Thoracic aorta (tissue), 2 donors: ENCODE measurements around the gene CEP131. TPM values are rescaled to one million over a fixed set of nuclear protein-coding genes. Genes with fewer than 3 reads are reported as not detected.

ENCODE experiments used
- ATAC-seq: fragments of 150-250 bp; one replicate; pipeline ENCODE4 v1.8.0; 2017; ENCODE audit warnings: low read depth; ENCODE audit not compliant: insufficient number of reproducible peaks, low FRiP score
- DNase-seq: peaks from one replicate; pipeline ENCODE4 v3.0.0-alpha.2; 2020; ENCODE audit warnings: low spot score
- H3K27ac ChIP-seq, 2 donors: fragments of 200-600 bp; sonication (generic); 1 replicate in 1 of 2; 2 replicates in 1 of 2; pipeline ENCODE4 v1.5.1; 2016; ENCODE audit warnings: mild to moderate bottlenecking in 2 of 2, moderate library complexity in 2 of 2
- H3K27me3 ChIP-seq: fragments of 200-600 bp; sonication (generic); replicated peaks from 2 replicates; pipeline ENCODE4 v1.6.0; 2016; ENCODE audit warnings: mild to moderate bottlenecking; ENCODE audit not compliant: insufficient read depth
- H3K36me3 ChIP-seq: fragments of 200-600 bp; sonication (generic); one replicate; pipeline ENCODE4 v1.5.1; 2016
- H3K4me1 ChIP-seq, 2 donors: fragments of 200-600 bp; sonication (generic); 1 replicate in 1 of 2; 2 replicates in 1 of 2; pipeline versions ENCODE4 v1.5.1 to v1.6.0; 2016; ENCODE audit warnings: low read depth in 2 of 2, mild to moderate bottlenecking in 1 of 2; ENCODE audit not compliant: control insufficient read depth in 1 of 2
- H3K4me3 ChIP-seq: fragments of 200-600 bp; sonication (generic); 2 replicates; pipeline ENCODE4 v1.5.1; 2016; ENCODE audit warnings: mild to moderate bottlenecking
- H3K9me3 ChIP-seq: fragments of 200-600 bp; sonication (generic); 2 replicates; pipeline ENCODE4 v1.5.1; 2016
- total RNA-seq, 2 donors: library from RNA; depleted of rRNA; stranded (reverse); fragments of >200 nt; gene quantifications; one replicate each; pipeline versions ENCODE4 v1.1.0 to v1.2.3, GENCODE V29; 2016
- TF ChIP-seq, protein P1 (sequence below): fragments of 200-600 bp; sonication (generic); IDR thresholded peaks from one replicate; pipeline ENCODE4 v1.5.1; 2019; ENCODE audit warnings: antibody characterized with exemption

The CEP131 gene
- total RNA-seq, 2 donors from 2014 or later = 5.8 to 11.4 TPM

DNA sequence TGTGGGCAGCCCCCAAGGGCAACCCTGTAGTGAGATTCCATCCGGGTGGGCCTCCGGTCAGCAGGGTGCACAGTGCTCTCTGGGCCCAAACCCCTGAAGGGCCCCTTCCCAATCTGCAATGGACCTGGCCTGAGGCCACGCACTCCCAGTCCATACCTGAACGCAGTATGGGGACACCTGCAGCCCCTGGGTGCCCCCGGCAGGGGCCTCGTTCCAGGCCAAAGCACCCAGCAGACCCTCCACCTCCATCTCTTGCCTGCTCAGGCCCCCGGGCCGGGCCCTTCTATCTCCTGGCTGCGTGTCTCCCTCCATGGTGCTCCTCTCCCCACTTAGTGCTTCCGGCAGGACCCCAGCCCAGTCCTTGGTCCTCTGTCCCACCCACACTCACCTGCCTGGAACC is 39.4 kb downstream of the CEP131 start:
- no peak for ATAC-seq
- TF ChIP-seq, protein P1, sequence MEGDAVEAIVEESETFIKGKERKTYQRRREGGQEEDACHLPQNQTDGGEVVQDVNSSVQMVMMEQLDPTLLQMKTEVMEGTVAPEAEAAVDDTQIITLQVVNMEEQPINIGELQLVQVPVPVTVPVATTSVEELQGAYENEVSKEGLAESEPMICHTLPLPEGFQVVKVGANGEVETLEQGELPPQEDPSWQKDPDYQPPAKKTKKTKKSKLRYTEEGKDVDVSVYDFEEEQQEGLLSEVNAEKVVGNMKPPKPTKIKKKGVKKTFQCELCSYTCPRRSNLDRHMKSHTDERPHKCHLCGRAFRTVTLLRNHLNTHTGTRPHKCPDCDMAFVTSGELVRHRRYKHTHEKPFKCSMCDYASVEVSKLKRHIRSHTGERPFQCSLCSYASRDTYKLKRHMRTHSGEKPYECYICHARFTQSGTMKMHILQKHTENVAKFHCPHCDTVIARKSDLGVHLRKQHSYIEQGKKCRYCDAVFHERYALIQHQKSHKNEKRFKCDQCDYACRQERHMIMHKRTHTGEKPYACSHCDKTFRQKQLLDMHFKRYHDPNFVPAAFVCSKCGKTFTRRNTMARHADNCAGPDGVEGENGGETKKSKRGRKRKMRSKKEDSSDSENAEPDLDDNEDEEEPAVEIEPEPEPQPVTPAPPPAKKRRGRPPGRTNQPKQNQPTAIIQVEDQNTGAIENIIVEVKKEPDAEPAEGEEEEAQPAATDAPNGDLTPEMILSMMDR = no peak
- H3K27ac ChIP-seq = no peak overlapping the region
- no peaks in the 10 kb centered on the region for H3K36me3 ChIP-seq
- no peak for DNase-seq
- no peak overlapping the region for H3K4me3 ChIP-seq
- H3K27me3 ChIP-seq = no peaks in the 10 kb centered on the region
- H3K4me1 ChIP-seq = no peaks in the 10 kb centered on the region
- H3K9me3 ChIP-seq = no peaks in the 10 kb centered on the region

DNA sequence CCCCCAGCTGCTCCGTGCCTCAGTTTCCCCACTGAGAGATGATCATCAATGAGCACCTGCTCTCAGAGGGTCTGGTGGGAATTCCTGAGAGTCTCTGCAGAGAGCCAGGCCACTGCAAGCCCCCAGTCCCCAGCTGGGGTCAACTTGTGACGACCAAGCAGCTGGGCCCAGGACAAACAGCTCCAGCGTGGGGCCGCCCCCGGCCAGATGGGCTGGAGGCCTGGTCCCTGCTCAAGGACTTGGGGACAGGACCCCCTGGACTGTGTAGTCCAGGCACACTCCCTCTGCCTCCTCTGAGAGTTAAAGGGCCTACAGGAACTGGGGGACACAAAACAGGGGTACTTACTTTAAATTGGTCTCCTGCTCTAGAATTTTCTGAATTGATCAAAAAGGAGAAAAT is 40.2 kb downstream of the CEP131 start:
- Histone ChIP-seq H3K4me3 (no peak overlapping the region), H3K27me3 (no peaks in the 10 kb centered on the region), H3K4me1 (no peaks in the 10 kb centered on the region), H3K27ac (no peak overlapping the region), H3K9me3 (no peaks in the 10 kb centered on the region), H3K36me3 (no peaks in the 10 kb centered on the region)
- no peak for ATAC-seq
- DNase-seq = no peak
- TF ChIP-seq, protein P1 = no peak

DNA sequence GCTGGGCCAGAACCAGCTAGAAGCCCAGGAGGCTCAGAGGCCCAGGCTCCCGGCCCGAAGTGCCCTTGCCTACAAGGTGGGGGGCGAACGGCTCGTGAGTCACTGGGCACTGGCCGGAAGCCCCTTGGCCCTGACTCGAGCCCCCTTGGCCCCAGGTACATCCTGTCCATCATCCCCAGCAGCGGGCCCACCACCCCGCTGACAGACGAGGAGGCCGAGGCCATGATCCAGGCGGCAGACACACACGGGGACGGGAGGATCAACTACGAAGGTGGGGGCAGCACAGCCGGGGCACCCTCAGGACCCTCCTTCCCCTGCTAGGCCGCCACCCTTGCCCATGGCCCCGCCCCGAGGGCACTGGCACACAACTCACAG is 41.0 kb downstream of the CEP131 start:
- Histone ChIP-seq H3K27ac (no peak overlapping the region), H3K4me3 (no peak overlapping the region), H3K4me1 (no peaks in the 10 kb centered on the region), H3K36me3 (no peaks in the 10 kb centered on the region), H3K9me3 (no peaks in the 10 kb centered on the region), H3K27me3 (no peaks in the 10 kb centered on the region)
- ATAC-seq (no peak), DNase-seq (no peak)
- TF ChIP-seq, protein P1 = no peak

- no peak overlapping the region for H3K27ac ChIP-seq
- DNase-seq (no peak), ATAC-seq (no peak)
- TF ChIP-seq, protein P1 = no peak
- no peaks in the 10 kb centered on the region for H3K9me3 ChIP-seq
- H3K27me3 ChIP-seq = no peaks in the 10 kb centered on the region
- no peaks in the 10 kb centered on the region for H3K36me3 ChIP-seq
- H3K4me3 ChIP-seq = no peak overlapping the region
- H3K4me1 ChIP-seq = no peaks in the 10 kb centered on the region
These were observed 41.6 kb downstream of the CEP131 start for GRCh38 chr17:81180836-81181810.

DNA sequence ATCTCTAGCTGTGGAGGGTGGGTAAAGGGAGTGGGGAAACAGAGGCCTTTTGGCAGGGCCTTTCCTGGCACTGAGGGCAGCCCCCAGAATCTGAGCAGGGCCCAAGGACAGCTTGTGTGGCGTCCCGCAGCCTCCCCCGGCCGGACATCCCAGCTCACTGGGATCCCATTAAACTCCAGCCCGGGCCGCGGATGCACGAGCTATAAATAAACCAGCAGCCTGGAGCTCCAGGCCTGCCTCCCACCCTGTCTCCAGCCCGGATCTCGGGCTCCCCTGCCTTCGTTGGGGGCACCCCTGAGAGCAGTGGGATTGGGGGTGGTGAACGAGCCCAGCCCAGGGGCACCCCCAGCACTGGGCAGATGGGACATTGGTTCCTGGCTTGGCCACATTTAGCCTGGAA is 42.9 kb downstream of the CEP131 start:
- no peak for ATAC-seq
- H3K36me3 ChIP-seq = no peaks in the 10 kb centered on the region
- no peak overlapping the region for H3K27ac ChIP-seq
- H3K9me3 ChIP-seq = no peaks in the 10 kb centered on the region
- TF ChIP-seq, protein P1 = no peak
- H3K27me3 ChIP-seq = no peaks in the 10 kb centered on the region
- no peak for DNase-seq
- no peaks in the 10 kb centered on the region for H3K4me1 ChIP-seq
- no peak overlapping the region for H3K4me3 ChIP-seq
